ENCODE data around the gene BRSK1.
A peak's percentile ranks its signal among the peaks of the same experiment; 100 is the strongest.

The BRSK1 gene

GRCh38 chr19:55283548-55284377, at the start of gene BRSK1:
Gene BRSK1 (plus strand): TSS chr19:55283997. CDS start chr19:55284443, 446 bp downstream.
- H3K4me3 ChIP-seq (ENCODE audit: low read length) = peak within 1 kb of the TSS; percentile 42
- TF ChIP-seq, protein P1, sequence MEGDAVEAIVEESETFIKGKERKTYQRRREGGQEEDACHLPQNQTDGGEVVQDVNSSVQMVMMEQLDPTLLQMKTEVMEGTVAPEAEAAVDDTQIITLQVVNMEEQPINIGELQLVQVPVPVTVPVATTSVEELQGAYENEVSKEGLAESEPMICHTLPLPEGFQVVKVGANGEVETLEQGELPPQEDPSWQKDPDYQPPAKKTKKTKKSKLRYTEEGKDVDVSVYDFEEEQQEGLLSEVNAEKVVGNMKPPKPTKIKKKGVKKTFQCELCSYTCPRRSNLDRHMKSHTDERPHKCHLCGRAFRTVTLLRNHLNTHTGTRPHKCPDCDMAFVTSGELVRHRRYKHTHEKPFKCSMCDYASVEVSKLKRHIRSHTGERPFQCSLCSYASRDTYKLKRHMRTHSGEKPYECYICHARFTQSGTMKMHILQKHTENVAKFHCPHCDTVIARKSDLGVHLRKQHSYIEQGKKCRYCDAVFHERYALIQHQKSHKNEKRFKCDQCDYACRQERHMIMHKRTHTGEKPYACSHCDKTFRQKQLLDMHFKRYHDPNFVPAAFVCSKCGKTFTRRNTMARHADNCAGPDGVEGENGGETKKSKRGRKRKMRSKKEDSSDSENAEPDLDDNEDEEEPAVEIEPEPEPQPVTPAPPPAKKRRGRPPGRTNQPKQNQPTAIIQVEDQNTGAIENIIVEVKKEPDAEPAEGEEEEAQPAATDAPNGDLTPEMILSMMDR (conservative IDR thresholded peaks at IDR 0.05; ENCODE audit: low read depth, low read length) = no peak
- DNase-seq (ENCODE audit: low read depth) = no peak

GRCh38 chr19:55238030-55238429, 45.8 kb upstream of the BRSK1 start:
- DNase-seq (ENCODE audit: low read depth) = no peak
- TF ChIP-seq, protein P1 (conservative IDR thresholded peaks at IDR 0.05; ENCODE audit: low read depth, low read length) = no peak
- no peak overlapping the region for H3K4me3 ChIP-seq (ENCODE audit: low read length)

DNA sequence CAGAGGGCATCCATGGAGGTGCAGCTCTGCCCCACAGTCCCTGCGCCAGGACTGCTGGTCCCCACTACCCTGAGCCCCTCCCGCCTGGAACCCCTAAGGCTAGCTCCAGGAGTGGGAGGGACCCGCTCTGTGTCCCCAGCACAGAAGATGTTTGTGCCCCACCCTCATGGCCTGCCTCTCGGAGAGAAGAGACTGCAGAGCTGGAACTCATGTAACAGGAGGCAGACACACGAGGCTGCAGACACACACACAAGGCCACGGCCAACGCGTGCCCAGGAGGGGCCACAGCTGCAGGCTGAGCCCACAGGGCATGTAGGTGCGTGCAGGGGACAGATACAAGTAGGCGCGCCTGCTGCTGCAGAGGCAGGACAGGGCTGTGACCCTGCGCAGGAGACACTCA, 44.8 kb upstream of the BRSK1 start:
- TF ChIP-seq, protein P1 (conservative IDR thresholded peaks at IDR 0.05; ENCODE audit: low read depth, low read length) = no peak
- no peak overlapping the region for H3K4me3 ChIP-seq (ENCODE audit: low read length)
- DNase-seq (ENCODE audit: low read depth) = no peak

DNA sequence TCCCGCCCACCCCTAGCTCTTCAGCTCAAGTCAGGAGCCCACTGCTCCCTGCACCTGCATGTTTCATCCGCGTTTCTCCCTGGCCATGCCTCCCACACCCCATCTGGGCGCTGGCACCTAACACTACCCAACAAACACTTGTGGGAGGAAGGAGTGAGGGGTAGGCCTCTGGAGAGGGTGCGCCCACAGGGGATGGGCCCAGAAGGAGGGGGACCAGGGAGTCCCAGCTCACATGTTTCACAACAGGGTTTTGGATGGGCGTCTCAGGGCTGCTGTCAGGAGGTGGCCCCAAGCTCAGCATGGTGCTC, 43.1 kb upstream of the BRSK1 start:
- H3K4me3 ChIP-seq (ENCODE audit: low read length) = no peak overlapping the region
- no peak for DNase-seq (ENCODE audit: low read depth)
- TF ChIP-seq, protein P1 (conservative IDR thresholded peaks at IDR 0.05; ENCODE audit: low read depth, low read length) = no peak

- no peak for DNase-seq (ENCODE audit: low read depth)
- TF ChIP-seq, protein P1 (conservative IDR thresholded peaks at IDR 0.05; ENCODE audit: low read depth, low read length) = no peak
- no peak overlapping the region for H3K4me3 ChIP-seq (ENCODE audit: low read length)
These were observed 42.5 kb upstream of the BRSK1 start for GRCh38 chr19:55241143-55241934.

DNA sequence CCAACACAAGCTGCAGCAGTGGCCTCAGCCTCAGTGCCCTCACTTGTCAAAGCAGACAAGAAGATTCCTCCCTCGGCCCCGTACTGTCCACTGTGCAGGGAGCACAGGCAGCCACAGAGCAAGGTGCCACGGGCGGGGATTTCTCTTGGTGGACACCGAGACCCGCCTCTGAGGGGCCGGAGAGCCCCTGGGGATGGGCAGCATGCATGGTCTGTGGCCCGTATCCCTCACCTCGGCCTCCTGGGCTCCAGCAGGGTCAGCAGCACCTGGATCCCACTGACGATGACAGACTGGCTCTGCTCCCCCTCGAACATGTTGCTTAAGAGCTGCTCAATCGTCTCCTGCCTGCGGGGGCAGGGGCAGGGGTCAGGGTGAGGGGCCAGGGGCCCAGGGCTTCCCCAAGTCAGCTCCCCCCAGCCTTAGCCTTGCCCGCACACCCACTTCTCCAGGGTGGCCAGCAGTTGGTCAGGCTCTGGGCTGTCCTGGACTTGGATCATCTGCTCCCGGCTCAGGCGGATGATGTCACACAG, 41.8 kb upstream of the BRSK1 start:
- H3K4me3 ChIP-seq (ENCODE audit: low read length) = no peak overlapping the region
- TF ChIP-seq, protein P1 (conservative IDR thresholded peaks at IDR 0.05; ENCODE audit: low read depth, low read length) = no peak
- no peak for DNase-seq (ENCODE audit: low read depth)
